Testis (tissue), 2 donors: ENCODE results near the gene CKM.

Experiments used
- POLR2A ChIP-seq: fragments of 450-650 bp; IDR thresholded peaks from one replicate; pipeline ENCODE4 v1.6.1; 2017; ENCODE audit warnings: antibody characterized with exemption, mild to moderate bottlenecking, moderate library complexity
- TF ChIP-seq, protein P1 (sequence below), 3 experiments: fragments of 450-650 bp in 2 of 3; fragments of 200-600 bp in 1 of 3; sonication (generic) in 1 of 3; IDR thresholded peaks; one replicate each; pipeline ENCODE4 v1.5.1; 2016 to 2019; ENCODE audit warnings: antibody characterized with exemption in 3 of 3, mild to moderate bottlenecking in 2 of 3, moderate library complexity in 1 of 3

DNA sequence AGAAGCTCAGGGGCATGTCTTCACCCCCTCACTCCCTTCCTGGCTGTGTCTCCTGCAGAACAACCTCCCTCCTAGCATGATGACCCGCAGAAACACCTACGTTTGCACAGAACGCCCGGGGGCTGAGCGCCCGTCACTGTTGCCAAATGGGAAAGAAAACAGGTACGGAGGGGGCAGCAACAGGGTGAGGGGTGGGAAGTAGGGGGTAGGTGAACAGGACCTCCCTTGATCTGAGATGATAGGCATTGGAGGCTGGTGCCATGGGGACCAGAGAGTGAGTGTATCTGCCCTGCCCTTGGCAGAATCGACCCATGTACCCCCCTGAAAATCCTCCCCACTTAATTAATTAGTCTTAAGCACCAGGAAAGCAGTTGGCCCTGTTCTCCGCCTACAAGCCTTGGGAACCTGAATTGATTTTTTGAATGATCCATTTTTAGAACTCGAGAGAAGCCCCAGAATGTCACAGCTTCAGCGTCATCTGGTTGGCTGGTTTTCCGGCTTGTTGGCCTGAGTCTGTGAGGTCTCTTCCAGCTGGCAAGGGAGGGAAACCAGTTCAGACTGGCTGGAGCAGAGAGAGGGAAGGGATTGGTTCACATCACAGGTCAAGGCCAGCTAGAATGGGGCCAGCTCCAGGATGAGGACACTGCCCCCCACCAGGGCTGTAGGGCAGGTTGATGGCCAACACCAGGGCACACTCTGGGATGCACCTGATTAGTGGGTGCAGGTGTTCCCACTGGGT is 28.2 kb downstream of the CKM start:
- TF ChIP-seq, protein P1, sequence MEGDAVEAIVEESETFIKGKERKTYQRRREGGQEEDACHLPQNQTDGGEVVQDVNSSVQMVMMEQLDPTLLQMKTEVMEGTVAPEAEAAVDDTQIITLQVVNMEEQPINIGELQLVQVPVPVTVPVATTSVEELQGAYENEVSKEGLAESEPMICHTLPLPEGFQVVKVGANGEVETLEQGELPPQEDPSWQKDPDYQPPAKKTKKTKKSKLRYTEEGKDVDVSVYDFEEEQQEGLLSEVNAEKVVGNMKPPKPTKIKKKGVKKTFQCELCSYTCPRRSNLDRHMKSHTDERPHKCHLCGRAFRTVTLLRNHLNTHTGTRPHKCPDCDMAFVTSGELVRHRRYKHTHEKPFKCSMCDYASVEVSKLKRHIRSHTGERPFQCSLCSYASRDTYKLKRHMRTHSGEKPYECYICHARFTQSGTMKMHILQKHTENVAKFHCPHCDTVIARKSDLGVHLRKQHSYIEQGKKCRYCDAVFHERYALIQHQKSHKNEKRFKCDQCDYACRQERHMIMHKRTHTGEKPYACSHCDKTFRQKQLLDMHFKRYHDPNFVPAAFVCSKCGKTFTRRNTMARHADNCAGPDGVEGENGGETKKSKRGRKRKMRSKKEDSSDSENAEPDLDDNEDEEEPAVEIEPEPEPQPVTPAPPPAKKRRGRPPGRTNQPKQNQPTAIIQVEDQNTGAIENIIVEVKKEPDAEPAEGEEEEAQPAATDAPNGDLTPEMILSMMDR (IDR thresholded peaks at IDR 0.05), result no peak
- TF ChIP-seq POLR2A, result no peak
